T-cell (primary cell): ENCODE data around the gene SLC6A6. TPM values are rescaled to one million over a fixed set of nuclear protein-coding genes. Genes with fewer than 3 reads are reported as not detected.

Experiments
- ATAC-seq, 4 experiments: fragments of 200-7000 bp in 3 of 4; fragments of 150-1000 bp in 1 of 4; cut with Tn5 transposase; replicated peaks in 1 of 4; 1 replicate in 3 of 4; 2 replicates in 1 of 4; pipeline ENCODE4 v1.10.0; 2021; ENCODE audit warnings: moderate library complexity in 3 of 4, mild to moderate bottlenecking in 2 of 4, moderate number of reproducible peaks in 1 of 4
- CTCF ChIA-PET, 2 donors: fragments of 300-600 bp; sonication (Branson Sonifier 250); formaldehyde crosslinking; loops; one replicate each; lab custom pipeline; 2022; ENCODE audit warnings: antibody characterized with exemption in 2 of 2; lab: Charles Lee
- POLR2A ChIA-PET, 2 donors: fragments of 300-600 bp; sonication (Branson Sonifier 250); formaldehyde crosslinking; loops; one replicate each; lab custom pipeline; 2022; ENCODE audit warnings: antibody characterized with exemption in 2 of 2; lab: Charles Lee
- DNase-seq, 35 experiments: peaks; one replicate each; pipeline versions ENCODE4 v3.0.0 to v3.0.0-alpha.2; 2013 to 2023
- H3K27ac ChIP-seq: one replicate; pipeline ENCODE4 v1.5.1; 2013; ENCODE audit warnings: low read length
- H3K27me3 ChIP-seq, 2 experiments: replicated peaks in 1 of 2; 1 replicate in 1 of 2; 2 replicates in 1 of 2; pipeline versions ENCODE4 v1.6.1 to v1.7.0; 2013; ENCODE audit warnings: low read length in 1 of 2, mixed read lengths in 1 of 2; ENCODE audit not compliant: control insufficient read depth in 2 of 2, insufficient read depth in 2 of 2; ENCODE audit errors: extremely low read depth in 1 of 2
- H3K36me3 ChIP-seq, 2 donors: 1 replicate in 1 of 2; 2 replicates in 1 of 2; pipeline versions ENCODE4 v1.6.1 to v1.7.0; 2013; ENCODE audit warnings: low read length in 1 of 2; ENCODE audit not compliant: control insufficient read depth in 2 of 2, insufficient read depth in 1 of 2; ENCODE audit errors: extremely low read depth in 1 of 2
- H3K4me1 ChIP-seq, 2 experiments: 1 replicate in 1 of 2; 2 replicates in 1 of 2; pipeline versions ENCODE4 v1.6.1 to v1.7.0; 2013; ENCODE audit warnings: low read length in 2 of 2, mixed read lengths in 1 of 2; ENCODE audit not compliant: insufficient read depth in 2 of 2, control insufficient read depth in 1 of 2; ENCODE audit errors: extremely low read depth in 1 of 2
- H3K4me3 ChIP-seq, 2 donors: 1 replicate in 1 of 2; 2 replicates in 1 of 2; pipeline versions ENCODE4 v1.5.1 to v1.7.0; 2013; ENCODE audit warnings: mild to moderate bottlenecking in 2 of 2, low read length in 1 of 2, moderate library complexity in 1 of 2; ENCODE audit not compliant: control insufficient read depth in 1 of 2; ENCODE audit errors: extremely low read depth in 1 of 2
- H3K9me3 ChIP-seq: 2 replicates; pipeline ENCODE4 v1.7.0; 2013
- H3K27ac Mint-ChIP-seq, 2 donors: one replicate each; pipeline ENCODE4 v1.8.0; 2020 to 2021; ENCODE audit warnings: mild to moderate bottlenecking in 2 of 2, mixed read lengths in 2 of 2
- H3K27me3 Mint-ChIP-seq, 2 donors: one replicate each; pipeline ENCODE4 v1.8.0; 2021 to 2022; ENCODE audit warnings: mixed read lengths in 2 of 2
- H3K36me3 Mint-ChIP-seq: one replicate; pipeline ENCODE4 v1.8.0; 2021; ENCODE audit warnings: mixed read lengths
- H3K4me1 Mint-ChIP-seq, 3 donors: one replicate each; pipeline ENCODE4 v1.8.0; 2020 to 2022; ENCODE audit warnings: mixed read lengths in 3 of 3, mild to moderate bottlenecking in 1 of 3
- H3K4me3 Mint-ChIP-seq, 3 donors: one replicate each; pipeline ENCODE4 v1.8.0; 2020 to 2022; ENCODE audit warnings: mild to moderate bottlenecking in 3 of 3, mixed read lengths in 3 of 3, moderate library complexity in 3 of 3
- H3K9me3 Mint-ChIP-seq, 3 donors: one replicate each; pipeline ENCODE4 v1.8.0; 2020 to 2022; ENCODE audit warnings: mixed read lengths in 3 of 3
- WGBS: methylation state at CpG from one replicate; pipeline ENCODE4 v1.1.5; 2013; ENCODE audit warnings: missing lambda C conversion rate; ENCODE audit not compliant: insufficient coverage; 5-methylcytosine and 5-hydroxymethylcytosine counted together
- total RNA-seq, 35 experiments: library from RNA in 6 of 35; stranded (reverse) in 6 of 35; fragments of 120-200 nt in 1 of 35; gene quantifications; one replicate each; pipeline versions ENCODE4 v1.2.1 to v1.2.4 and lab custom pipeline; 2013 to 2026

The SLC6A6 gene
- total RNA-seq, 5 donors from 2014 or later (not counting 1 experiment from before 2014, with no cell fraction given) = 49.3 to 72.5 (median 63.6) TPM

DNA sequence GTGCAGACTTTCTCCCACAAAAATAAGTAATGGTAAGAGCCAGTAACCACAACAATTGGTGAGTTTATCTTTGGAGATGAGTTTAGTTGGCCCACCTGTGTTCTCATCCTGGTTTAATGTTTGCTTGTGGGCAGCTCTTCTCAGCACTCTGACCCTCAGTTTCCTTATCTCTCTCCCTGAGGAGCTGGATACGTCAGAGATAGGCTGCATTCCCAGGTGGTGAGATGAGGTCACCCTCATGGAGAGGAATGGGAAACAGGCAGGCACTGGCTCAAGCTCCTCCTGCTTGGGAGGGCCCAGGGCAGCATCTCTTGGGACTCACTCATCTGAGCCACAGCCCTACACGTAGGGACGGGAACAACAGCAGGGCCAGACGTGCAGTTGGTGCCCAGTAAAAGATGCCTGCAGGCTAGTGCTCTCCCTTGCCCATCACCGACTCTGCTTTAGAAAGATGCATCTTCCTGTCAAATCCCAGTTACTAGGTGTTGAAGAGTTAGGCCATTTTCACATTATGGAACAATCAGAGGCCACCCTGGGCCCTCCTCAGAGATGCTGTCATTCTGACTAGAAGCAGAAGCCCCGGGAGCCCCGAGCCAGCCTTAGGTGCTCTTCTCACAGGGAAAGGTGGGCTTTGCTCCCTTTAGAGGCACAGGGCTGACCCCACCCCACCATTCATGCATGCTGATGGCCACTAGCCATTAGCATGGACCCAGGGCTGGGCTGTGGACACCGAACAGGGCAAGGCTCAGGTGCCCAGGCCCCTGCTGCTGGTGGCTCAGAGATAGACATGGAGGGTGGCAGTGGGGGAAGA, 78.0 kb downstream of the SLC6A6 start:
- H3K36me3 Mint-ChIP-seq = peaks cover 70% of the 10 kb centered on the region
- CTCF ChIA-PET = no interaction called here
- H3K9me3 ChIP-seq = no peaks in the 10 kb centered on the region
- 96% methylated on average over 4 of the region's 8 CpGs for WGBS
- no peaks in the 10 kb centered on the region for H3K27me3 ChIP-seq
- no peaks in the 10 kb centered on the region for H3K9me3 Mint-ChIP-seq
- H3K27me3 Mint-ChIP-seq = no peaks in the 10 kb centered on the region
- no peaks in the 10 kb centered on the region for H3K4me1 Mint-ChIP-seq
- no peak overlapping the region for H3K4me3 Mint-ChIP-seq
- H3K4me3 ChIP-seq = no peak overlapping the region
- ATAC-seq = no peak
- POLR2A ChIA-PET = no interaction called here
- no peak for DNase-seq
- H3K4me1 ChIP-seq = no peaks in the 10 kb centered on the region
- H3K27ac ChIP-seq = no peak overlapping the region
- peaks cover 5 to 93% of the 10 kb centered on the region in 2 donors for H3K36me3 ChIP-seq
- H3K27ac Mint-ChIP-seq = no peak overlapping the region

GRCh38 chr3:14481018-14481645, 78.7 kb downstream of the SLC6A6 start:
- no peak overlapping the region for H3K27ac ChIP-seq
- no peak overlapping the region for H3K4me3 ChIP-seq
- H3K27ac Mint-ChIP-seq = peak overlapping the region in 1 of 2 donors; percentile 4
- H3K9me3 Mint-ChIP-seq = no peaks in the 10 kb centered on the region
- WGBS = 100% methylated on average over 3 of the region's 10 CpGs
- no peak for DNase-seq
- CTCF ChIA-PET = no interaction called here
- H3K36me3 Mint-ChIP-seq = peaks cover 76% of the 10 kb centered on the region
- H3K27me3 ChIP-seq = no peaks in the 10 kb centered on the region
- H3K4me3 Mint-ChIP-seq = no peak overlapping the region
- peaks cover 8 to 96% of the 10 kb centered on the region in 2 donors for H3K36me3 ChIP-seq
- no peak for ATAC-seq
- H3K4me1 Mint-ChIP-seq = no peaks in the 10 kb centered on the region
- H3K4me1 ChIP-seq = no peaks in the 10 kb centered on the region
- POLR2A ChIA-PET = no interaction called here
- H3K9me3 ChIP-seq = no peaks in the 10 kb centered on the region
- no peaks in the 10 kb centered on the region for H3K27me3 Mint-ChIP-seq

- no peaks in the 10 kb centered on the region for H3K9me3 Mint-ChIP-seq
- no peak for ATAC-seq
- no peaks in the 10 kb centered on the region for H3K27me3 Mint-ChIP-seq
- H3K27ac Mint-ChIP-seq = no peak overlapping the region
- H3K4me1 Mint-ChIP-seq = no peaks in the 10 kb centered on the region
- peaks cover 11 to 95% of the 10 kb centered on the region in 2 donors for H3K36me3 ChIP-seq
- peaks cover 79% of the 10 kb centered on the region for H3K36me3 Mint-ChIP-seq
- WGBS = 99% methylated on average over 10 of the region's 13 CpGs
- no peaks in the 10 kb centered on the region for H3K27me3 ChIP-seq
- H3K4me1 ChIP-seq = no peaks in the 10 kb centered on the region
- no peaks in the 10 kb centered on the region for H3K9me3 ChIP-seq
- POLR2A ChIA-PET = no interaction called here
- no peak for DNase-seq
- CTCF ChIA-PET = no interaction called here
- H3K27ac ChIP-seq = no peak overlapping the region
- H3K4me3 Mint-ChIP-seq = no peak overlapping the region
- H3K4me3 ChIP-seq = no peak overlapping the region
Measured at GRCh38 chr3:14481646-14482036, 79.2 kb downstream of the SLC6A6 start.

DNA sequence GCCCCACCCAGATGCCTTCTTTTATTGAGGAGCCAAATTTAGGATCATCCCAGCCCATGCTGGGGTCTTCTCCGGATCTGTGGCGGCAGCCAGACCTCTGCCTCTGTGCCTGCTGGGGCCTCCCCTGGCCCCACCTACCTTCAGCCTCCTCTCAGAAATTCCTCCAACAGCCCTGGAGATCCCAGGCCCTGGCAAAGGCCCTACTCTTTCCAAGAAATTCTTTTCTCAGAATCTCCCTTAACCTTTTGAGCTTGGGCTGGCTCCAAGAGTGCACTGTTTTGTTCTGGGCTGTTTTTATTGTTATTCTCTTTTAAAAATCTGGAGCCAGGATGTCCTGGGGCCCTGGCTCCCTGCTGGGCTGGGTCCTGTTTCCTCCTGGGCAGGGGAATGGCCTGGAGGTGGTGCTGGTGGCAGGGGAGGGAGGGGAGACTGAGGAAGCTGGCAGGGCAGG, 79.9 kb downstream of the SLC6A6 start:
- Histone ChIP-seq H3K27ac (no peak overlapping the region), H3K27me3 (no peaks in the 10 kb centered on the region), H3K4me3 (no peak overlapping the region), H3K9me3 (no peaks in the 10 kb centered on the region), H3K36me3 (peaks cover 14 to 95% of the 10 kb centered on the region in 2 donors), H3K4me1 (no peaks in the 10 kb centered on the region)
- peaks cover 79% of the 10 kb centered on the region for H3K36me3 Mint-ChIP-seq
- no peak overlapping the region for H3K27ac Mint-ChIP-seq
- ATAC-seq = no peak
- CTCF ChIA-PET = no interaction called here
- no peaks in the 10 kb centered on the region for H3K9me3 Mint-ChIP-seq
- WGBS = 100% methylated on average over 2 of the region's 2 CpGs
- no peaks in the 10 kb centered on the region for H3K27me3 Mint-ChIP-seq
- DNase-seq = no peak
- no peak overlapping the region for H3K4me3 Mint-ChIP-seq
- H3K4me1 Mint-ChIP-seq = no peaks in the 10 kb centered on the region
- POLR2A ChIA-PET = no interaction called here

GRCh38 chr3:14483286-14483685, 80.9 kb downstream of the SLC6A6 start:
- H3K4me3 Mint-ChIP-seq = no peak overlapping the region
- no peaks in the 10 kb centered on the region for H3K9me3 Mint-ChIP-seq
- peak overlapping the region in 1 of 2 donors; percentile 22 for H3K27ac Mint-ChIP-seq
- 100% methylated on average over 1 of the region's 1 CpG for WGBS
- H3K27me3 ChIP-seq = no peaks in the 10 kb centered on the region
- ChIA-PET POLR2A (interaction anchor here in 1 of 2 donors (0.8 kb wide), 1 partner anchor 1672 kb away, joined by 3 read pairs; no protein-coding TSS in a partner anchor), CTCF (no interaction called here)
- H3K36me3 Mint-ChIP-seq = peaks cover 75% of the 10 kb centered on the region
- no peaks in the 10 kb centered on the region for H3K4me1 ChIP-seq
- H3K4me3 ChIP-seq = no peak overlapping the region
- H3K9me3 ChIP-seq = no peaks in the 10 kb centered on the region
- H3K27me3 Mint-ChIP-seq = no peaks in the 10 kb centered on the region
- H3K4me1 Mint-ChIP-seq = no peaks in the 10 kb centered on the region
- no peak for ATAC-seq
- peaks cover 14 to 94% of the 10 kb centered on the region in 2 donors for H3K36me3 ChIP-seq
- DNase-seq = no peak
- no peak overlapping the region for H3K27ac ChIP-seq

DNA sequence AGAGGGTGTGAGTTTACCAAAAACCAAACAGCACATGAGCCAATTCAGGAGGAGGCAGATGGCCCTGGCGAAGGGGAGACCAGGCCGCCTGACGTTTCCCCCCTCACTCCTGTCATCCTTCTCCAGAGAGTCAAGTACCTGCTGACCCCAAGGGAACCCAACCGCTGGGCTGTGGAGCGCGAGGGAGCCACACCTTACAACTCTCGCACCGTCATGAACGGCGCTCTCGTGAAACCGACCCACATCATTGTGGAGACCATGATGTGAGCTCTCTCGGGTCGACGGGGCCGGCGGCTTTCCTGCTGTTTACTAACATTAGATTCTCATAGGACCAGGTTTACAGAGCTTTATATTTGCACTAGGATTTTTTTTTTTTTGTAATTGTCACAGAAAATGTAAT, 82.3 kb downstream of the SLC6A6 start:
- Histone ChIP-seq H3K36me3 (peaks cover 18 to 89% of the 10 kb centered on the region in 2 donors), H3K4me1 (no peaks in the 10 kb centered on the region), H3K27ac (no peak overlapping the region), H3K4me3 (no peak overlapping the region), H3K27me3 (no peaks in the 10 kb centered on the region), H3K9me3 (no peaks in the 10 kb centered on the region)
- WGBS = 83% methylated on average over 10 of the region's 17 CpGs
- no peaks in the 10 kb centered on the region for H3K27me3 Mint-ChIP-seq
- H3K36me3 Mint-ChIP-seq = peaks cover 66% of the 10 kb centered on the region
- ChIA-PET POLR2A (no interaction called here), CTCF (interaction anchor here in 1 of 2 donors (0.6 kb wide), 1 partner anchor 22 kb away, joined by 3 read pairs; no protein-coding TSS in a partner anchor)
- no peak for DNase-seq
- no peaks in the 10 kb centered on the region for H3K4me1 Mint-ChIP-seq
- no peak overlapping the region for H3K27ac Mint-ChIP-seq
- ATAC-seq = no peak
- H3K4me3 Mint-ChIP-seq = no peak overlapping the region
- no peaks in the 10 kb centered on the region for H3K9me3 Mint-ChIP-seq
